GM12892 (cell line): Measurements from ENCODE around the gene TSN.
"Not testable (repeated sequence)": the region's sequence is repeated elsewhere in the genome, so short reads cannot be mapped to it uniquely, and the experiment has no call there.

ENCODE experiments used
- DNase-seq: peaks from one replicate; pipeline ENCODE4 v3.0.0; 2011; ENCODE audit not compliant: insufficient read length
- FAIRE-seq: peaks from 2 replicates; lab custom pipeline; 2011; peaks lifted over from hg19 to GRCh38; lab: Jason Lieb, UNC
- POLR2A ChIP-seq: IDR thresholded peaks from 2 replicates; pipeline ENCODE4 v1.6.1; 2011; ENCODE audit warnings: low read depth, low read length, control low read depth
- POLR2AphosphoS5 ChIP-seq: IDR thresholded peaks from 2 replicates; pipeline ENCODE4 v1.6.1; 2011; ENCODE audit warnings: low read depth, low read length, control low read depth
- TAF1 ChIP-seq: IDR thresholded peaks from 2 replicates; pipeline ENCODE4 v1.6.1; 2011; ENCODE audit warnings: low read depth, mild to moderate bottlenecking, control low read depth, low read length, borderline replicate concordance

The TSN gene

DNA sequence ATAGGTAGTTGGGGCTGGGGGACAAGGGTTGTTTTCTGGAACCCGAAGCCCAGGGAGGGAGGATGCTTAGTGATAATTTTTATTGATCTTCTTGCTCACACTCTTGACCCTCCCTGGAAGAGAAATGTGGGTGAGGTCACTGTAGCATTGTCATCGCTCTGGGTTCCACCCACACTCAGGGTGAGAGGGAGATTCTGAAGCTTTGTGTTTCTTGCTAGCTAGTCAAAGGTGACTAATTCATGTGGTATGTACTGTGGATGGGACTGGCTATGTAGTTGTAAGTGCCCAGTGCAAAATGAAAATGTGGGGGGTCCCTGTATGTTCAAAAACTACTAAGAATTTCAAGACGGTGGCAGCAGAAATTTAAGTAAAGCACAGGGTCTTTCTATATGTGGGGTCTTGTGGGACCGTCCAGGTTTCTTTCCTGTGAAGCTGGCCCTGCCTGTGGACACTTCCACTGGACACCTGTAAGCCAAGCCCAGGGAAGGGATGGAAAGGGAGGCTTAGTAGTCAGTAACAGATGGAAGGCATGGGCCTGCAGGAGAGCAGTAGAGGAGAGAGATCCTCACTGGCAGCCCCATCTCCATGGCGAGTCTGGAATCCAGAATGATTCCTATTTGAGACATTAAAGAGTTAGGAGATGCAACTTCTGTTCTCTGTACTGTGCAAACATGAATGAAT, 35.0 kb downstream of the TSN start:
- FAIRE-seq = no peak

DNA sequence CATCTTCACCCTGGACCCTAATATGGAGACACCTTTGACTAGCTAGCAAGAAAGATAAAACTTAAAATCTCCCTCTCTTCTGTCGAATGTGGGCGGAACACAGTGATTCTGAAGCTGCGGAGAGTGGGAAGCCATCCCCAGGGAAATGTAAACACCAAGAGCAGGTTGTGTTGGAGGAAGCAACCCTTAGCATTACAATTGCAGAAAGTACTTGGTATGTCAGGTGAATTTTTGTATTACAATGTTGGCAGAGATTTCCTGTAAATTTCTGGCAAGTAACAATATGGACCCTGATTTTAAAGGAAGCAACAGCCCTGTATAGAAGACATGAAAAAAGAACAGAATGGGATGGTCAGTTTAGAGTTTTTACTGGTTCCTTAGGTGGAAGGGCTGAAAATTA, 35.8 kb downstream of the TSN start:
- no peak for FAIRE-seq
- DNase-seq = no peak
- TF ChIP-seq POLR2AphosphoS5 = no peak
- no peak for TF ChIP-seq TAF1
- no peak for TF ChIP-seq POLR2A

More for the DNA sequence above, 35.0 kb downstream of the TSN start:
- TF ChIP-seq POLR2AphosphoS5 = no peak
- no peak for TF ChIP-seq POLR2A
- DNase-seq = no peak

DNA sequence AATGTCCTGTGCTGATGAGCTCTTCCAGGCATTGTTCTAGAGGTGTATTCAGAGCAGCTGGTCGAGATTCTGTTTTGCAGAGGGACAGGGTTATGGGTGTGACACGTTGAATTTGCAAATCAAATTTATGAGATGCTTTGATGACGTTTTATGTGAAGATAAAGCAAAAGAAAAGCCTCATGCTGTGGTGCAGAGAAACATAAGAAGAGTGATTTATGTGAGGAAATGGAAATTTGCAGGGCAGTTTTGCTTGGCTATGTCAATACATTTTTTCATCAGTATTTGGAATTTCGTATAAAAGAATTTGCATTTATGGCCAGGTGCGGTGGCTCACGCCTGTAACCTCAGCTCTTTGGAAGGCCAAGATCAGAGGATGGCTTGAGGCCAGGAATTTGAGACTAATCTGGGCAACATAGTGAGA, 36.4 kb downstream of the TSN start:
- FAIRE-seq = no peak
- DNase-seq = no peak

DNA sequence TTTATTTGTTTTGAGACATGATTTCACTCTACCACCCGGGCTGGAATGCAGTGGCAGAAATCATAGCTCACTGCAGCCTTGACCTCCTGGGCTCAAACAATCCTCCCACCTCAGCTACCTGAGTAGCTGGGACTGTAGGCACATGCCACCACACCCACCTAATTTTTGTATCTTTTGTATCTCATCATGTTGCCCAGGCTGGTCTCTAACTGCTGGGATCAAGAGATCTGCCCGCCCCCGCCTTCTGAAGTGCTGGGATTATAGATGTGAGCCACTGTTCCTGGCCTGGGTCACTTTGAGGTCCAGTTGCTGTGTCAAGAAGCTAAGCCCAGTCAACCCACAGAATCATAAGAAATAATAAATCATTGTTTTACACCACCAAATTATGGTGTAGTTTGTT, 38.4 kb downstream of the TSN start:
- TF ChIP-seq POLR2A (no peak), TAF1 (no peak), POLR2AphosphoS5 (no peak)
- DNase-seq (no peak), FAIRE-seq (no peak)

More for the DNA sequence above, 36.4 kb downstream of the TSN start:
- TF ChIP-seq POLR2A (no peak), TAF1 (no peak), POLR2AphosphoS5 (no peak)

DNA sequence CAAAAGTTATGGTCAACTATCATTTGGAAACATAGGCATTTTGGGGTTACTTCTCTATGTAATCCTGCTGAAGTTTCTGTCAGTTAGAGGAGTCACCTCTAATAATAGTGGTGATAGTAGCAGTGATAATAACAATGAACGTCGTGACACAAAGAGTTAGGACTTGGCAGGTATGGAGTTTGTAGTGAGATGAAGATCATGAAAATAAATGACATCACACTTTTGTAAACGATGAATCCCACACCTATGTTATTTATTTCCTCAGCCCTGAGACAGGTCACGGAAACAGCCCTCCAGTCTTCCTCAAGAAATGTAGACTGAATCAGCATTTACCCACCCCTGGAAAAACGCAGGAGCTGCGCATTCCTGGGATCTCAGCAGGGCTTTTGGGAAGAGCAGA, 38.8 kb downstream of the TSN start:
- TF ChIP-seq TAF1 (no peak), POLR2AphosphoS5 (no peak), POLR2A (no peak)
- FAIRE-seq (no peak), DNase-seq (no peak)

DNA sequence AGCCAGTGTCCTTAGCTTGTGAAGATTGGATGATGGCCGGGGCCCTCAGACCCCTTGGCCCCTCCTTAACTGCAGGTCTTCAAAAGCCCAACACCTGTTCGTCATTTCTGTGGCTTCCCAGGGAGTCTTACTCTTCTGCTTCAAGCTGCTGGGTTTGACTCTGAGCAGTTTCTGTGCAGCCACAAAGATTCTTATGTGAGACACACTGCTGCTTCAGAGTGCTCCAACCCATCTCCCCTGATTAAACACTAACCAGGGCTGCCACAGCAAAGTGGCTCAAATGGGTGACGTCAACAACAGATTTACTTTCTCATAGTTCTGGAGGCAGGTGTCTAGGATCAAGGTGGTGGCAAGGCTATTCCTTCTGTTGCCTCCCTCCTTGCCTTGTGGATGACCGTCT, 40.8 kb downstream of the TSN start:
- FAIRE-seq (no peak), DNase-seq (no peak)
- TF ChIP-seq POLR2AphosphoS5 (no peak), POLR2A (no peak), TAF1 (no peak)

DNA sequence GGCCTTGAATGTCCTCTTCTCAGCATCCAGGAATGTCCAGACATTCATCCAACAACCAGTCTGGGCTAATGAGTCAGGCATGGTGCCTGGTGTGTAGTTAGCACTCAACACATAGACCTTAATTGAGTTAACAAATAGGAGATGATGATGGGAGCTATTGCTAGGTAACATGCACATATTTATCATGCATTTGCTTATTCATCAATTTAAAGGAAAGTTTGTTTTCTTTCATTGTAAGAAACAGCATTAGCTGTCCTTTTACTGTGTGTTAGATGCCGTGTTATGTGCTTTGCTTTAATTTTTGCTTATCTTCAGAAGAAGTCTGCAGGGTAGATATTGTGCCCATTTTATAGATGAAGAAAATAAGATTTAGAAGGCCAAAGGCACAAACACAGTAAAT, 43.2 kb downstream of the TSN start:
- TF ChIP-seq TAF1 (no peak), POLR2A (no peak), POLR2AphosphoS5 (no peak)
- no peak for FAIRE-seq
- DNase-seq = no peak

DNA sequence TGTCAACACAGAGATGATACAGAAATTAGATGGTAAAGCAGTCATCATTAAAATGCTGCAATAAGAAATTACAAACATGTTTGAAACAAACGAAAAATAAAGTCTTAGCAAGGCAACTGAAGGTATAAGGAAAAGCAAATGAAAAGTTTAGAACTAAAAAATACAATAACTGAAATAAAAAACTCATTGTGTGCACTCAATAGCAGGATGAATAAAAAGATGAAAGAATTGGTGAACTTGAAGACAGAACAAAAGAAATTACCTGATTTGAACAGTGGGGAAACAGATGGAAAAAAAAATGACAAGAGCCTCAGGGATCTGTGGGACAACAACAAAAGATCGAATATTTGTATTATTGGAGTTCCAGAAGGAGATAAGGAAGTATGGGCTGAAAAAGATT, 46.5 kb downstream of the TSN start:
- DNase-seq (no peak), FAIRE-seq (no peak)
- no peak for TF ChIP-seq TAF1
- TF ChIP-seq POLR2A = no peak
- TF ChIP-seq POLR2AphosphoS5 = no peak

DNA sequence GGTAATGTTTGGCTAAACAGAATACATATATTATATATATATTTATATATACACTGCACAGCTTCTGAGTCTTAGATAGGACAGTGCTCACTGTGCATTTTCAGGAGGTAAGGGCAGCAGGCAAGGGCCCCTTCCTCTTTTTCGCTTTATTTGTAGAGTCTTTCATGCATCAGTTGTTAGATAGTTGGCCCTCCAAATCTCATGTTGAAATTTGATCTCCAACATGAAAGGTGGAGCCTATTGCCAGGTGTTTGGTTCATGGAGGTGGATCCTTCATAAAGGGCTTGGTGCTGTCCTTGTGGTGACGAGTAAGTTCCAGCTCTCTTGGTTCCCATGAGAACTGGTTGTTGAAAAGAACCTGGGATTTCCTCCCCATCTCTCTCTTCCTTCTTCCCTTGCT, 48.1 kb downstream of the TSN start:
- TF ChIP-seq POLR2A (no peak), TAF1 (no peak), POLR2AphosphoS5 (no peak)
- DNase-seq = no peak
- no peak for FAIRE-seq

DNA sequence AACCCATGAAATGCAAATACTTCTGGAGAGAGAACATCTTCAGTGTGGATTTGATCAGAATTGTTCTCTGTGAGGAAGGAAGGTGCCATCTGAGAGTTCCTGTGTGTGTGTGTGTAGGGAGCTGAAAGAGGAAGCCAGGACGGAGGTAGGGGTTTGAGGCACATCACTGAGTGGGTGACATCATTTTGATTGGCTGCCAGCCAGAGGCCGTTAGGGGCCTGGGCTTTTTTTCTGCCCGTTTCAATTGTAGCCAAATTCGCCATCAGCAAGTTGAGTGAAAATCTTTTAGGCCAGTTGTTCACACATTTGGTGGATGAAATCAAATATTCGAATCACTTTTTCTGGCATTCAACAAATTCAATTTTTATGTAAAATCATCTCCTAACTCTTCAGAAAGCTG, 48.9 kb downstream of the TSN start:
- TF ChIP-seq POLR2AphosphoS5 = no peak
- TF ChIP-seq POLR2A = no peak
- no peak for TF ChIP-seq TAF1
- no peak for FAIRE-seq
- DNase-seq = peak; percentile 31

DNA sequence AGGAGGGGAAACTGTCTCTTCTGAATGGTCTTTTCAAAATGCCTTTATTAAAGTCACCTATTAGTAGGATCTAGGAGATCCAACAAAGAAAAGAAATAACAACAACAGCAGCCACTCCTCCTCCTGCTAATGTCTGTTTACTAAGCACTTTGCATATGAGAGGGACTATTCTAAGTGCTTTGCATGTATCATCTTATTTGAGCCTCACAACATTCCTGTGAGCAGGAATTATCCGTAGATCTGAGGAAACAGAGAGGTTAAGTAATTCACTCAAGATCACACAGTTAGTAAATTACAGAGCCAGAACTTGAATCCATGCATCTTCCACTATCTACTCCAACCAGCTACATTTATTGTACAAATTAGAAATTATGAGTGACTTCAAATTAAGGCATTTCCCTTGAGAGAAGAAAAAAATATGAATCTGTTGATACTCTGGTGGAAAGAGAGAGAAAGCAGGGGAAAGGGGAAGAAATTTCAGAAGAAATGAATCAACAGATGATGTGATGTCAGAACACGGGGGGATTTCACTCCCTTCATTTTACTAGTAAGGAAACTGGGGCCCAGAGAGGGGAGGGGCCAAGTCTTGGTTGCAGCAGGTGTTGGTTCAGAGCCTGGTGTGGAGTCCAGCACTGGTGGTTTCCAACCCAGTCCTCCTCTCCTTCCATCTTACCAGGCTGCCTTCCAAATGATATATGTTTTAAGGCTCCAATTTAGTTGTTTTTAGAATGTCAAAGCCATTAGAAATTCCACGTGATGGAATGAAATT, 49.7 kb downstream of the TSN start:
- FAIRE-seq (peak; percentile 14), DNase-seq (no peak)
- TF ChIP-seq POLR2AphosphoS5 (no peak), TAF1 (no peak), POLR2A (no peak)

DNA sequence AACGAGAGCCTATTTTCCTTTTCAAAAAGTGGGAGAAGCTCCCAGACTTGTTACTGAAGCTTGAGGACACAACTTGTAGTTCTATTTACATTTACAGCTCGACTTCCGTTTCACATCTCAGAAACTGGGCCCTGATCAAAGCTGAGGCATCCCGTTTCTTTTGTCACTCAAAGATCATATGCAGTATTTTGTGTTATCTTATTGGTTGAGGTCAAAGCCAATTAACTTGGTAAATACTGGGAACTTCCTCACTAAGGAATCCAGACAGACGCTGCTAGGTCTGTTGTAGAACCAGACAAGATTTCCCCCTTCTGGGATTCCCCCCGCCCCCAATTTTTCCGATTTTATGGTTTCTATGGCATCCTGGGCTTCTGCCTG, 50.3 kb downstream of the TSN start:
- FAIRE-seq (peak; percentile 27), DNase-seq (no peak)
- TF ChIP-seq TAF1 (no peak), POLR2AphosphoS5 (no peak), POLR2A (no peak)

DNA sequence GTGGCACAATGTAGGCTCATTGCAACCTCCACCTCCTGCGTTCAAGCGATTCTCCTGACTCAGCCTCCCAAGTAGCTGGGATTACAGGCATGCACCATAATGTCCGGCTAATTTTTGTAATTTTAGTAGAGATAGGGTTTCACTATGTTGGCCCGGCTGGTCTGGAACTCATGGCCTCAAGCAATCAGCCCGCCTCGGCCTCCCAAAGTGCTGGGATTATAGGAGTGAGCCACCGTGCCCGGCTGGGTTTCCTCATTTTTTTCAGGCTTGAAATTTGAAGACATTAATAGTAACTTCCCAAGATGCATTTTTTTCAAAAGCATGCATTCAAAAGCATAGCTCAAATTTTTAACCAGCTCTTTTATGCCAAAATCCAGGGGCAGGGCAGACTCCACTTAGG, 52.3 kb downstream of the TSN start:
- not testable (repeated sequence) for DNase-seq, FAIRE-seq
